Cardiac muscle cell (in vitro differentiated cells and primary cell): ENCODE data around the gene PPY. TPM values are rescaled to one million over a fixed set of nuclear protein-coding genes. Genes with fewer than 3 reads are reported as not detected.
A peak's percentile ranks its signal among the peaks of the same experiment; 100 is the strongest.

Source experiments
- DNase-seq, 2 donors: peaks; one replicate each; pipeline versions ENCODE4 v3.0.0 to v3.0.0-alpha.2; 2010 to 2017; ENCODE audit warnings: low read depth in 1 of 2, low spot score in 1 of 2
- H3K27ac ChIP-seq: fragments of 200-600 bp; sonication (generic); 2 replicates; pipeline ENCODE4 v1.5.1; 2016
- H3K27me3 ChIP-seq: fragments of 200-600 bp; sonication (generic); 2 replicates; pipeline ENCODE4 v1.6.0; 2016; ENCODE audit warnings: control low read depth
- H3K36me3 ChIP-seq: fragments of 200-600 bp; sonication (generic); 2 replicates; pipeline ENCODE4 v1.5.1; 2016; ENCODE audit warnings: control low read depth
- H3K4me1 ChIP-seq: fragments of 200-600 bp; sonication (generic); 2 replicates; pipeline ENCODE4 v1.8.1; 2017; ENCODE audit warnings: low read depth, mild to moderate bottlenecking, mixed run types
- H3K4me3 ChIP-seq: fragments of 200-600 bp; sonication (generic); 2 replicates; pipeline ENCODE4 v1.5.1; 2016; ENCODE audit warnings: mild to moderate bottlenecking
- H3K9me3 ChIP-seq: fragments of 200-600 bp; sonication (generic); 2 replicates; pipeline ENCODE4 v1.5.1; 2017; ENCODE audit warnings: low read depth, mild to moderate bottlenecking, control low read depth
- polyA plus RNA-seq: library from polyadenylated mRNA; unstranded; fragments of >200 nt; fragmentation: Nextera tagmentation; extraction: Ambion mirVana; gene quantifications from 2 replicates; pipeline ENCODE4 v1.2.1, GENCODE V29; 2016
- total RNA-seq: library from RNA; depleted of rRNA; stranded (reverse); fragments of >200 nt; gene quantifications from 2 replicates; pipeline ENCODE4 v1.2.3, GENCODE V29; 2016
- TF ChIP-seq, protein P1 (sequence below): IDR thresholded peaks from 2 replicates; pipeline ENCODE4 v1.5.1; 2012; ENCODE audit warnings: low read depth, mild to moderate bottlenecking, low read length

PPY gene
- total and polyA plus RNA-seq, 2 experiments from 2014 or later: not detected

DNA sequence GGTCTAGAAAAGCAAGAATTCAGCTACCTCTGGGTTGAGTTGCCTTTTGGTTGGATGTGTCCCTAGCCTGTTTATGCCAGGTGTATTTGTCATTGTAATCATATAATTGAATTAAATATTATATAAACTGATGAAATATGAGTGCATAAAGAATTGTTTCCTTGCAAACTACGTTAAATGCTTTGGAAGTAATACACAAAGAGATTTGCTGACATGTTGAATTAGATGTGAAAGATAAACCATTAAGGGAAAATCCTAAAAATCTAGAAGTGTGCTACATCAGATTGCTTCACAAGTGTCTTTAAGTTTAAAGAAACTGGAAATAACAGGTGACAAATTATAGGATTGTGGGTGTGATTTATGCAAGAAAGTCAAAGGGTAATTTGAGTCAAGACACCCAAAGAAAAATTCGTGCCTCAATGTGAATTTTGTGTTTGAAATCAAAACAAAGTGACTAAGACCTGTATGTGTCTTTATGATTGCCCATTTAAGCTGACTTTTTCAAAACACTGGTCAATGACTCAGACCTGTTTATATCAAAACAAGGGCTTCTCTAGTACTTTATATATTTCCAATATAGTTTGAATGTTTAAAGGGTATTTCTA, 16.6 kb upstream of the PPY start:
- no peaks in the 10 kb centered on the region for H3K9me3 ChIP-seq
- H3K27ac ChIP-seq: no peak overlapping the region
- TF ChIP-seq, protein P1, sequence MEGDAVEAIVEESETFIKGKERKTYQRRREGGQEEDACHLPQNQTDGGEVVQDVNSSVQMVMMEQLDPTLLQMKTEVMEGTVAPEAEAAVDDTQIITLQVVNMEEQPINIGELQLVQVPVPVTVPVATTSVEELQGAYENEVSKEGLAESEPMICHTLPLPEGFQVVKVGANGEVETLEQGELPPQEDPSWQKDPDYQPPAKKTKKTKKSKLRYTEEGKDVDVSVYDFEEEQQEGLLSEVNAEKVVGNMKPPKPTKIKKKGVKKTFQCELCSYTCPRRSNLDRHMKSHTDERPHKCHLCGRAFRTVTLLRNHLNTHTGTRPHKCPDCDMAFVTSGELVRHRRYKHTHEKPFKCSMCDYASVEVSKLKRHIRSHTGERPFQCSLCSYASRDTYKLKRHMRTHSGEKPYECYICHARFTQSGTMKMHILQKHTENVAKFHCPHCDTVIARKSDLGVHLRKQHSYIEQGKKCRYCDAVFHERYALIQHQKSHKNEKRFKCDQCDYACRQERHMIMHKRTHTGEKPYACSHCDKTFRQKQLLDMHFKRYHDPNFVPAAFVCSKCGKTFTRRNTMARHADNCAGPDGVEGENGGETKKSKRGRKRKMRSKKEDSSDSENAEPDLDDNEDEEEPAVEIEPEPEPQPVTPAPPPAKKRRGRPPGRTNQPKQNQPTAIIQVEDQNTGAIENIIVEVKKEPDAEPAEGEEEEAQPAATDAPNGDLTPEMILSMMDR: no peak
- peaks cover 14% of the 10 kb centered on the region for H3K27me3 ChIP-seq
- no peak overlapping the region for H3K4me3 ChIP-seq
- H3K36me3 ChIP-seq: no peaks in the 10 kb centered on the region
- DNase-seq: no peak
- no peaks in the 10 kb centered on the region for H3K4me1 ChIP-seq

DNA sequence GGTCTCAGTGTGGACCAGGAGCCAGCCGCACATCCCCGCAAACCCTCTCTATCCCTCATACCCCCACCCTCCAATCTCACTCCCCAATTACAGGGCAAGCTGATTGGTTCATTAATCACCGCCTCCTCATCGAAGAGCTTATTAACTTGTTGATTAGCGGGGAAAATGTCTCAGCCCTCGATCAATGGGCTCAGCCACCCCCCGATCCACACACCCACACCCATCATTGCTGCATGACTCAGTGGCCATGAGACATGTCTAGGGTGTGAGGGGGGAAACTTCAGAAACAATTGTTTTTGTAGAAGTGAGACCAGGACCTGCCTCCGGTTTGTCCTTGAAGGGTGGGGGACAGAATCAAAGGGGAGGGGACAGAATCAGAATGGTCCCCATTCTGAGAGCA, 13.9 kb upstream of the PPY start:
- Histone ChIP-seq H3K27me3 (peaks cover 29% of the 10 kb centered on the region), H3K27ac (no peak overlapping the region), H3K9me3 (no peaks in the 10 kb centered on the region), H3K4me1 (no peaks in the 10 kb centered on the region), H3K36me3 (no peaks in the 10 kb centered on the region), H3K4me3 (no peak overlapping the region)
- no peak for DNase-seq
- TF ChIP-seq, protein P1: no peak

DNA sequence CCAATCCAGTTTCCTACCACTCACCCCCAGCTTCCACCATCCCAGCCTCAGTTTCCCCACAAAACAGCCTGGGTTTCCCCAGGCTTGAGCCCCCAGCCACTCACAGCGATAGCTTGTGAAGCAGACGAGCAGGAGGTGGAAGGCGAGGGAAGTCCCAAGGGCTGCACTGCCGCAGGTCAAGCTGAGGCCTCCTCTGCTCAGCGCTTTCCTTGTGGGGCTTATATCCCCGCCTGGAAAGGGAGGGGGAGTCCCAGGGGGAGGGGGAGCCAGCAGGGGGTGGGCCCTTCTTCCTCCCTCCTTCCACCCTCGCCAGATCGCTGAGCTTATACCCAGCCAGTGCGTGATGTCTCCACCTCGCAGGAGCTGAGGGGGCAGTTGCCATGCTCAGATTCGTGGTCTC, 11.5 kb upstream of the PPY start, which contains the start of gene PYY:
Gene PYY, minus strand, starts transcription at position 195 of the 400 bp plus-strand sequence. CDS start 457 bp downstream, outside the sequence.
- H3K9me3 ChIP-seq: no peaks in the 10 kb centered on the region
- H3K36me3 ChIP-seq: no peaks in the 10 kb centered on the region
- DNase-seq: no peak
- peak within 1 kb of the TSS; percentile 24 for H3K4me3 ChIP-seq
- TF ChIP-seq, protein P1: no peak
- peaks cover 29% of the 10 kb centered on the region for H3K27me3 ChIP-seq
- no peak within 1 kb of the TSS for H3K27ac ChIP-seq
- H3K4me1 ChIP-seq: no peaks in the 10 kb centered on the region

DNA sequence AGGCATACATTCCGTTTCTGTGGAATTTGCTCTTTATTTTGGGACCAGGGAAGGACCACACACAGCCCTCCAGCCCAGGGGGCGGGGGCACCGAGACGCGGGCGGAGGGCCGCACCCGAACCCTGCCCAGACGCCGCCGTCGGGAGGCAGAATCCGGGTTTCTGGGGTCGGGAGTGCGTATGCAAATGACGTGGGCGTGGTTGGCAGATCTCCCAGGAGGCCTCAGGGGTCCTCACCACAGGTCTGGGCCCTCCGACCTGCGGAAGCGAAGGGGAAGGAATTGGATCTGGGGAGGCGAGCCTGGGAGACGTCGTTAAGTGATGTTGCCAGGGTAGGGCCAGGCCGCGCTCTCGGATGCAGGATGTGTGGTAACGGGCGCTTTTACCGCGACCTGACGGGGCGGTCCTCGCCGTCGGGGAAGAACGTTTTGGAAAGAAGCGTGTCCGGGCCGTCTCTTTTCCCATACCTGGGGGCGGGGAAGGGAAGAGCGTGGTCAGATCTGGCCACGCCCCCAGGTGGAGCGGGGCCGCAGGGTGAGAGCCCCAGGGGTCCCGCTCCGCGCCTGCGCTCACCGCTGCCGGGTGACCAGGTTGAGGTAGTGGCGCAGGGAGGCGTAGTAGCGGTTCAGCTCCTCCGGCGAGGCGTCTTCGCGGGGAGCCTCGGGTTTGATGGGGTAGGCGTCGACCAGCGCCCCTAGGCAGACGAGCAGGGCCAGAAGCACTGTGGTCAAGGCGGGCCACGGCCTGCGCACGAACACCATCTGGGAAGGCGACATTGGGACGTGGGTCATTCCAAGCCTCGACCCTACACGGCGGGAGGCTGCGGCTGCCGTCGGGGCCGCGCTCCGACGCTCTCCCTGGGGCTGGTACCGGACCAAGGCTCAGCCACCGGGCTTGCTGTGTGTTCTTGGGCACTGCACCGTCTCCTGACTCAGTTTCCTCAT, 10.7 kb upstream of the PPY start:
- TF ChIP-seq, protein P1: no peak
- Histone ChIP-seq H3K4me1 (no peaks in the 10 kb centered on the region), H3K36me3 (no peaks in the 10 kb centered on the region), H3K9me3 (no peaks in the 10 kb centered on the region), H3K27ac (no peak overlapping the region), H3K4me3 (peak overlapping the region; percentile 24), H3K27me3 (peaks cover 29% of the 10 kb centered on the region)
- DNase-seq: peak in 1 of 2 donors; percentile 57

DNA sequence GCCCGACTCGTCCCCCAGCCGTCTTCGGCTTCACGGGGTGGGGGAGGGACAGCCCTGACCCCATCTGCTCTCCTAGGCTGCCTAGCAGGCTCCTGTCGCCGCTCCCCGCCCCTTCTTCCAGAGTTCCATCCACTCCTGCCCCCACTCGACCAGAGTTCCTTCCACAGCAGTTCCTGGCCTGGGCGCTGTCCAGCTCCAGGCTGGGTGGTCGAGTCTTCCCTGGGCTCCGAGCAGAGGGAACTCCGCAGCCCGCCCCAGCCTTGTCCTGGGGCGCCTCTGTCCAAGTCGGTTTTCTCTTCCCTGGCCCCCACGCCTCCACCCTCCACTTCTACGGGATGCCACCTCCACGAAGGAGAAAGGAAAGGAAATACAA, 10.1 kb upstream of the PPY start:
- Histone ChIP-seq H3K4me3 (peak overlapping the region; percentile 24), H3K9me3 (no peaks in the 10 kb centered on the region), H3K4me1 (no peaks in the 10 kb centered on the region), H3K27me3 (peaks cover 29% of the 10 kb centered on the region), H3K36me3 (no peaks in the 10 kb centered on the region), H3K27ac (no peak overlapping the region)
- TF ChIP-seq, protein P1: no peak
- DNase-seq: peak; percentile 10 to 73
